Right ventricle myocardium inferior (tissue), 1 donor: ENCODE data around the gene CD36. TPM values are rescaled to one million over a fixed set of nuclear protein-coding genes. Genes with fewer than 3 reads are reported as not detected.

Experiments used
- ATAC-seq: fragments of 200-7000 bp; cut with Tn5 transposase; one replicate; pipeline ENCODE4 v1.9.1; 2020; ENCODE audit warnings: mild to moderate bottlenecking, moderate library complexity
- DNase-seq: peaks from one replicate; pipeline ENCODE4 v3.0.0; 2021; ENCODE audit errors: missing footprints
- intact Hi-C: fragments of 100-400 bp; cut with DNase I; formaldehyde crosslinking; loops from one replicate; pipeline ENCODE4 v1.11.0; 2022
- total RNA-seq: library from RNA; stranded (reverse); fragmentation: NEBNext Ultra II Directional; extraction: Animal tissue kit (Norgen Biotek cat#: 25700); gene quantifications from one replicate; pipeline ENCODE4 v1.2.1, GENCODE V29; 2021
- donor health status: DM: no; HTN: yes; CAD: no; lungs with severe emphysema.

Gene CD36
- total RNA-seq, 1 donor from 2014 or later, result 1,230 TPM

DNA sequence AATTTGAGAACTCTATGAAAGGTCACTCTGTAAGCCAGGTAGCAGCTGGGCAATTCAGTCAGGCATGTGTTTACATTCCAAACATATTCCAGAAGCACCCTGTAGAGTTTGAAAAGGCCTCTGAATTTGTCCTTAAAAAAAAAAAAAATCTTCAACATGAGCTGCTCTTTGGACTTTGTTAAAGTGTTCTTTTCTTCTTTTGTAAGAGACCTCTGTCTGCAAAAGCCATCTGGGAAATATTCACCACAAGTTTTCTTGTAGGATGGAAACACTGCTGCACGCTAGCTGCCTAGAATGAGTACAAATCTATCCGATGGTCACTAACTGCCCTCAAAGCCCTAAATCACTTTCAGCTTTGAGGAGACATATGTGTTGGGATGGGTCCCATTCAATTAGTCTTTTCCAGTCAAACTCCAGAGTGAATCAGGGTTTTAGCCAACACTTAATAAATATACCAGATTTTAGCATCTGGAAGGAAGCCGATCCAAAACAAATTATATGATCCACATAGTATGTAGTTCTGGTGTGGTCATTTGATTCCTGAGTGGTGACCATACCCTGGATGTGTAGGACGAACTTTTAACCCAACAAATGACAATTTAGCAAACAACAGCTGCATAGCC lies 85.9 kb downstream of the CD36 start:
- DNase-seq (no peak), ATAC-seq (no peak)
- intact Hi-C loops, result no loop called here

- intact Hi-C loops, result no loop called here
- no peak for ATAC-seq
- DNase-seq, result no peak
Observed at GRCh38 chr7:80725181-80725611, 86.8 kb downstream of the CD36 start.

Other genes starting within 250 kb of the CD36 start
- not detected for gene GNAT3, start 126.6 kb upstream of the CD36 start, total RNA-seq